Body of pancreas (tissue), 4 donors: ENCODE results near the gene CNTRL. TPM values are rescaled to one million over a fixed set of nuclear protein-coding genes. Genes with fewer than 3 reads are reported as not detected.

Source experiments
- ATAC-seq: fragments of 150-250 bp; one replicate; pipeline ENCODE4 v1.9.1; 2016
- DNase-seq, 4 donors: peaks; one replicate each; pipeline ENCODE4 v3.0.0-alpha.2; 2019
- H3K27ac ChIP-seq, 4 donors: fragments of 200-600 bp; sonication (generic); 1 replicate in 3 of 4; 2 replicates in 1 of 4; pipeline versions ENCODE4 v1.5.1 to v1.6.1; 2016 to 2019; ENCODE audit warnings: mild to moderate bottlenecking in 1 of 4, mixed read lengths in 1 of 4, moderate library complexity in 1 of 4
- H3K27me3 ChIP-seq, 2 donors: fragments of 200-600 bp; sonication (generic); one replicate each; pipeline ENCODE4 v1.6.0; 2016; ENCODE audit warnings: mild to moderate bottlenecking in 1 of 2
- H3K36me3 ChIP-seq, 2 donors: fragments of 200-600 bp; sonication (generic); replicated peaks in 1 of 2; 2 replicates each; pipeline ENCODE4 v1.5.1; 2016; ENCODE audit warnings: low read depth in 2 of 2; ENCODE audit not compliant: insufficient read depth in 1 of 2
- H3K4me1 ChIP-seq: fragments of 200-600 bp; sonication (generic); one replicate; pipeline ENCODE4 v1.6.0; 2016
- H3K4me3 ChIP-seq, 2 donors: fragments of 200-600 bp; sonication (generic); 1 replicate in 1 of 2; 2 replicates in 1 of 2; pipeline ENCODE4 v1.5.1; 2016 to 2019
- H3K9me3 ChIP-seq, 3 donors: fragments of 200-600 bp; sonication (generic); 1 replicate in 2 of 3; 2 replicates in 1 of 3; pipeline ENCODE4 v1.5.1; 2016
- CTCF ChIP-seq, 7 experiments: fragments of 450-650 bp in 4 of 7; fragments of 200-600 bp in 3 of 7; sonication (generic) in 3 of 7; IDR thresholded peaks; one replicate each; pipeline ENCODE4 v1.5.1; 2016 to 2019; ENCODE audit warnings: antibody characterized with exemption in 7 of 7
- POLR2A ChIP-seq, 3 donors: fragments of 450-650 bp; IDR thresholded peaks; one replicate each; pipeline ENCODE4 v1.6.1; 2016; ENCODE audit warnings: antibody characterized with exemption in 3 of 3, mild to moderate bottlenecking in 2 of 3
- WGBS, 2 donors: methylation state at CpG; one replicate each; pipeline ENCODE4 v1.1.5; 2017; 5-methylcytosine and 5-hydroxymethylcytosine counted together
- intact Hi-C: fragments of 100-400 bp; cut with DNase I; formaldehyde crosslinking; loops from one replicate; pipeline ENCODE4 v1.15.1; 2023
- total RNA-seq, 2 donors: library from RNA; depleted of rRNA; stranded (reverse); fragments of >200 nt; gene quantifications; one replicate each; pipeline ENCODE4 v1.1.0, GENCODE V29; 2016

CNTRL gene
- total RNA-seq, 2 donors from 2014 or later = 16.1 to 20.8 TPM

GRCh38 chr9:121219530-121219929, 144.8 kb downstream of the CNTRL start:
- 82 to 87% methylated on average over 3 of the region's 3 CpGs for WGBS, 2 donors
- H3K27ac ChIP-seq = no peak overlapping the region
- peaks cover 7% of the 10 kb centered on the region for H3K4me1 ChIP-seq
- no peak overlapping the region for H3K4me3 ChIP-seq
- no peak for ATAC-seq
- no peak for TF ChIP-seq POLR2A (IDR thresholded peaks at IDR 0.05)
- TF ChIP-seq CTCF (IDR thresholded peaks at IDR 0.05) = no peak
- intact Hi-C loops = loop anchor here (10.0 kb wide), 3 partner anchors 45 to 185 kb away; partner anchors contain the start of gene GSN
- DNase-seq = no peak
- H3K9me3 ChIP-seq = no peaks in the 10 kb centered on the region
- H3K27me3 ChIP-seq = no peaks in the 10 kb centered on the region
- no peaks in the 10 kb centered on the region for H3K36me3 ChIP-seq

- Histone ChIP-seq H3K36me3 (no peaks in the 10 kb centered on the region), H3K4me1 (peaks cover 7% of the 10 kb centered on the region), H3K4me3 (no peak overlapping the region), H3K9me3 (no peaks in the 10 kb centered on the region), H3K27ac (no peak overlapping the region), H3K27me3 (no peaks in the 10 kb centered on the region)
- TF ChIP-seq POLR2A (IDR thresholded peaks at IDR 0.05) (no peak), CTCF (IDR thresholded peaks at IDR 0.05) (no peak)
- WGBS, 2 donors = 74 to 87% methylated on average over 13 of the region's 13 CpGs
- intact Hi-C loops = no loop called here
- ATAC-seq (no peak), DNase-seq (no peak)
Observed at GRCh38 chr9:121220996-121221663, 146.4 kb downstream of the CNTRL start.

- Histone ChIP-seq H3K27ac (no peak overlapping the region), H3K9me3 (no peaks in the 10 kb centered on the region), H3K4me3 (no peak overlapping the region), H3K4me1 (peaks cover 7% of the 10 kb centered on the region), H3K27me3 (no peaks in the 10 kb centered on the region), H3K36me3 (no peaks in the 10 kb centered on the region)
- no peak for TF ChIP-seq CTCF (IDR thresholded peaks at IDR 0.05)
- 81 to 88% methylated on average over 1 to 2 of the region's 2 CpGs for WGBS, 2 donors
- intact Hi-C loops = no loop called here
- no peak for DNase-seq
- ATAC-seq = no peak
Observed at GRCh38 chr9:121221664-121222055, 146.9 kb downstream of the CNTRL start.

GRCh38 chr9:121222524-121223171, 147.9 kb downstream of the CNTRL start:
- ATAC-seq (peak; percentile 68), DNase-seq (peak in 2 of 4 donors; percentile 24 to 35)
- Histone ChIP-seq H3K9me3 (no peaks in the 10 kb centered on the region), H3K36me3 (no peaks in the 10 kb centered on the region), H3K27me3 (no peaks in the 10 kb centered on the region), H3K4me1 (peaks cover 7% of the 10 kb centered on the region), H3K27ac (no peak overlapping the region), H3K4me3 (no peak overlapping the region)
- WGBS, 2 donors = 36 to 45% methylated on average over 12 of the region's 12 CpGs
- intact Hi-C loops = no loop called here
- TF ChIP-seq POLR2A (IDR thresholded peaks at IDR 0.05) (no peak), CTCF (IDR thresholded peaks at IDR 0.05) (peak; percentile 21 to 76 (median 67))
